GM12878 (cell line): ENCODE measurements around the gene SLC4A8. TPM values are rescaled to one million over a fixed set of nuclear protein-coding genes. Genes with fewer than 3 reads are reported as not detected.

Experiments used
- ATAC-seq: fragments of 200-7000 bp; cut with Tn5 transposase; 3 replicates; pipeline ENCODE4 v1.9.1; 2020; ENCODE audit warnings: mild to moderate bottlenecking, moderate library complexity
- BruUV-seq: library from RNA; stranded (reverse); fragments of 400-500 nt; replicated peaks from 2 replicates; lab custom pipeline; 2021; lab: Mats Ljungman, UMichigan
- CTCF ChIA-PET: fragments of 300-600 bp; sonication (Branson Sonifier 250); formaldehyde crosslinking; extraction: SDS; loops from one replicate; lab custom pipeline; 2021; ENCODE audit warnings: inconsistent platforms; lab: Yijun Ruan, JAX
- POLR2A ChIA-PET: fragments of 350-600 bp; formaldehyde crosslinking; extraction: SDS; loops from one replicate; lab custom pipeline; 2021; ENCODE audit warnings: inconsistent platforms; lab: Charles Lee
- RAD21 ChIA-PET: fragments of 300-600 bp; sonication (Branson Sonifier 250); formaldehyde crosslinking; loops from one replicate; lab custom pipeline; 2023; ENCODE audit warnings: antibody characterized with exemption; ENCODE audit not compliant: unreplicated experiment; lab: Charles Lee
- SMC1A ChIA-PET: fragments of 300-600 bp; sonication (Branson Sonifier 250); formaldehyde crosslinking; loops from one replicate; lab custom pipeline; 2023; ENCODE audit not compliant: unreplicated experiment, uncharacterized antibody; lab: Charles Lee
- DNase-seq: peaks from one replicate; pipeline ENCODE4 v3.0.0-alpha.2; 2011; ENCODE audit warnings: low read depth, low spot score
- FAIRE-seq: peaks from 3 replicates; lab custom pipeline; 2011; peaks lifted over from hg19 to GRCh38; lab: Jason Lieb, UNC
- H2AFZ ChIP-seq: 2 replicates; pipeline ENCODE4 v1.6.0; 2011; ENCODE audit warnings: low read depth, low read length, control low read depth; ENCODE audit not compliant: control insufficient read depth
- H3K27ac ChIP-seq: 2 replicates; pipeline ENCODE4 v1.5.1; 2011; ENCODE audit warnings: control low read depth; ENCODE audit not compliant: control insufficient read depth, insufficient read depth
- H3K27me3 ChIP-seq, 2 experiments: replicated peaks in 1 of 2; 2 replicates each; pipeline versions ENCODE4 v1.6.0 to v1.6.1; 2011; ENCODE audit warnings: low read length in 1 of 2; ENCODE audit not compliant: control insufficient read depth in 2 of 2, insufficient read depth in 2 of 2
- H3K36me3 ChIP-seq, 2 experiments: 2 replicates each; pipeline ENCODE4 v1.5.1; 2011; ENCODE audit warnings: low read length in 1 of 2; ENCODE audit not compliant: control insufficient read depth in 2 of 2, insufficient read depth in 2 of 2
- H3K4me1 ChIP-seq: 2 replicates; pipeline ENCODE4 v1.6.1; 2011; ENCODE audit warnings: mild to moderate bottlenecking, low read length, moderate library complexity, mixed read lengths; ENCODE audit not compliant: control insufficient read depth, insufficient read depth
- H3K4me2 ChIP-seq: 2 replicates; pipeline ENCODE4 v1.6.0; 2011; ENCODE audit warnings: control low read depth; ENCODE audit not compliant: control insufficient read depth, insufficient read depth
- H3K4me3 ChIP-seq: fragments of 200-600 bp; sonication (generic); 2 replicates; pipeline ENCODE4 v1.5.1; 2016
- H3K79me2 ChIP-seq: 2 replicates; pipeline ENCODE4 v1.6.0; 2011; ENCODE audit warnings: low read length; ENCODE audit not compliant: control insufficient read depth, insufficient read depth
- H3K9ac ChIP-seq: 2 replicates; pipeline ENCODE4 v1.8.0; 2011; ENCODE audit warnings: low read length, control low read depth, mixed read lengths; ENCODE audit not compliant: control insufficient read depth, insufficient read depth
- H3K9me3 ChIP-seq: replicated peaks from 3 replicates; pipeline ENCODE4 v1.5.1; 2011; ENCODE audit warnings: mild to moderate bottlenecking, low read length; ENCODE audit not compliant: control insufficient read depth, insufficient read depth
- H4K20me1 ChIP-seq: 2 replicates; pipeline ENCODE4 v1.6.0; 2011; ENCODE audit not compliant: control insufficient read depth, insufficient read depth
- BRCA1 ChIP-seq: IDR thresholded peaks from 2 replicates; pipeline ENCODE4 v1.6.1; 2011; ENCODE audit warnings: low read depth, low read length, improper control_type of control experiment
- EZH2 ChIP-seq: IDR thresholded peaks from 2 replicates; pipeline ENCODE4 v1.6.1; 2012; ENCODE audit warnings: low read depth, mild to moderate bottlenecking, control low read depth, inconsistent platforms, low read length, borderline replicate concordance; ENCODE audit not compliant: control insufficient read depth
- IKZF1 ChIP-seq: fragments of 450-650 bp; conservative IDR thresholded peaks from 2 replicates; pipeline ENCODE4 v1.6.1; 2017; ENCODE audit warnings: antibody characterized with exemption, mild to moderate bottlenecking
- NFYB ChIP-seq: IDR thresholded peaks from 2 replicates; pipeline ENCODE4 v1.6.1; 2011; ENCODE audit warnings: low read depth, mild to moderate bottlenecking, low read length, improper control_type of control experiment, moderate library complexity; ENCODE audit not compliant: insufficient read depth
- NR2C1 ChIP-seq: fragments of 450-650 bp; IDR thresholded peaks from 2 replicates; pipeline ENCODE4 v1.6.1; 2017; ENCODE audit warnings: antibody characterized with exemption, mild to moderate bottlenecking, moderate library complexity
- USF1 ChIP-seq: IDR thresholded peaks from 2 replicates; pipeline ENCODE4 v1.6.1; 2011; ENCODE audit warnings: borderline replicate concordance, low read depth, mild to moderate bottlenecking, moderate library complexity, mixed read lengths, low read length; ENCODE audit not compliant: insufficient read depth; ENCODE audit errors: extremely low read length
- WRNIP1 ChIP-seq: IDR thresholded peaks from 2 replicates; pipeline ENCODE4 v1.6.1; 2011; ENCODE audit warnings: low read depth, low read length, improper control_type of control experiment, borderline replicate concordance
- WGBS: methylation state at CpG from one replicate; pipeline ENCODE4 v1.1.6; 2016; ENCODE audit warnings: low lambda C conversion rate; ENCODE audit not compliant: insufficient replicate concordance, insufficient coverage; ENCODE audit errors: missing lambda C conversion rate; 5-methylcytosine and 5-hydroxymethylcytosine counted together
- in situ Hi-C: fragments of 300-500 bp; cut with MboI; formaldehyde crosslinking; loops from 9 replicates; pipeline ENCODE4 v1.14.3; 2018; ENCODE audit warnings: mixed read lengths
- intact Hi-C: fragments of 100-400 bp; cut with micrococcal nuclease; formaldehyde crosslinking; loops from one replicate; pipeline ENCODE4 v1.14.2; 2022; ENCODE audit not compliant: unreplicated experiment
- polyA plus RNA-seq, 11 experiments: library from polyadenylated mRNA; depleted of rRNA in 4 of 11; unstranded in 6 of 11; stranded (reverse) in 5 of 11; fragments of >200 nt; fragmentation: Nextera tagmentation in 4 of 11; fragmentation: Illumina TruSeq in 1 of 11; extraction: Ambion mirVana in 4 of 11; extraction: Trizol in 1 of 11; gene quantifications; 1 replicate in 1 of 11; 2 replicates in 10 of 11; pipeline versions ENCODE4 v1.2.1 to v1.2.3, GENCODE V29; 2011 to 2016; ENCODE audit warnings: inconsistent platforms in 2 of 11, missing spikeins in 2 of 11, low read depth in 1 of 11
- total RNA-seq, 4 experiments: library from RNA; depleted of rRNA in 3 of 4; stranded (reverse); fragments of >200 nt in 3 of 4; fragmentation: Illumina TruSeq in 1 of 4; extraction: Trizol in 1 of 4; gene quantifications; 2 replicates each; pipeline versions ENCODE4 v1.2.1 to v1.2.3, GENCODE V29; 2013 to 2021

The SLC4A8 gene
- total and polyA plus RNA-seq, 10 of the 15 experiments (the other 5 are each of a cell fraction or from before 2014, with no cell fraction given): 1.4 to 7.7 (median 3.7) TPM

- no peak for TF ChIP-seq USF1
- TF ChIP-seq, all 136 proteins: peak for 0
These were observed 8.7 kb upstream of the SLC4A8 start (continued) for GRCh38 chr12:51415931-51416330.

DNA sequence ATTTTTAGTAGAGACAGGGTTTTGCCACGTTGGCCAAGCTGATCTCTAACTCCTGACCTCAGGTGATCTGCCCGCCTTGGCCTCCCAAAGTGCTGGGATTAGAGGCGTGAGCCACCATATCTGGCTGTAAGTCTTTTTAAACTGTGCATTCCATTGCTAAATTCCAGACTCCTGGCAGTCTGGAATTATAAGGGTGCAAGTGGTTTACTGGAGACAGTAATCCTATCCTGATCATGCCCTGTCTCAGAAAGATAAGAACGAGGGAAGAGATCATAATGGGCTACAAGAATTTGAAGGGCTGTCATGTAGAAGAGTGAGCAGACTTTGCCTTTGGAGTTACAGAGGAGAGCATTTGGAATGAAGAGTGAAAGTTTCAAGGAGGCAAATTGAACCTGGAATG is 6.8 kb upstream of the SLC4A8 start:
- no peaks in the 10 kb centered on the region for H3K9me3 ChIP-seq
- in situ Hi-C loops (no loop called here), intact Hi-C loops (no loop called here)
- RAD21 ChIA-PET: interaction anchor here (1.5 to 4.6 kb wide), 2 partner anchors 114 to 119 kb away, joined by 3 to 52 read pairs; no protein-coding TSS in a partner anchor
- H3K4me1 ChIP-seq: no peaks in the 10 kb centered on the region
- ATAC-seq: no peak
- H3K27me3 ChIP-seq: no peaks in the 10 kb centered on the region
- H3K9ac ChIP-seq: no peak overlapping the region
- H3K36me3 ChIP-seq: no peaks in the 10 kb centered on the region
- H2AFZ ChIP-seq: no peak overlapping the region
- no peak overlapping the region for H3K27ac ChIP-seq
- H3K4me3 ChIP-seq: no peak overlapping the region
- 70% methylated on average over 4 of the region's 4 CpGs for WGBS
- CTCF ChIA-PET: interaction anchor here (1.5 to 14.2 kb wide), 3 partner anchors 10 to 121 kb away, joined by 4 to 183 read pairs (median 8); no protein-coding TSS in a partner anchor
- no peaks in the 10 kb centered on the region for H4K20me1 ChIP-seq
- no peaks in the 10 kb centered on the region for H3K79me2 ChIP-seq
- TF ChIP-seq EZH2 (no peak), BRCA1 (no peak), WRNIP1 (no peak), IKZF1 (no peak), NR2C1 (no peak), NFYB (no peak)
- DNase-seq: no peak
- POLR2A ChIA-PET: no interaction called here
- BruUV-seq: no TSS peak
- SMC1A ChIA-PET: interaction anchor here (1.0 to 3.5 kb wide), 3 partner anchors 22 to 116 kb away, joined by 3 to 16 read pairs (median 5); no protein-coding TSS in a partner anchor
- no peak overlapping the region for H3K4me2 ChIP-seq
- FAIRE-seq: no peak
